GM19397 (cell line): ENCODE measurements around the gene ENPP6.
"Not testable (repeated sequence)": the region's sequence is repeated elsewhere in the genome, so short reads cannot be mapped to it uniquely, and the experiment has no call there.

Experiments used
- ATAC-seq: cut with Tn5 transposase; IDR thresholded peaks from one replicate; pipeline ENCODE4 v1.9.1; 2021; ENCODE audit warnings: mild to moderate bottlenecking, moderate library complexity; ENCODE audit not compliant: unreplicated experiment

Gene ENPP6

GRCh38 chr4:184237612-184238011 is 19.9 kb upstream of the ENPP6 start:
- no peak for ATAC-seq

GRCh38 chr4:184235526-184235925 is 17.9 kb upstream of the ENPP6 start:
- ATAC-seq = no peak

- ATAC-seq = no peak
Observed at GRCh38 chr4:184234155-184234554, 16.5 kb upstream of the ENPP6 start.

- no peak for ATAC-seq
Observed at GRCh38 chr4:184232975-184233374, 15.3 kb upstream of the ENPP6 start.

GRCh38 chr4:184232202-184232601 is 14.5 kb upstream of the ENPP6 start:
- no peak for ATAC-seq

GRCh38 chr4:184231573-184231972 is 13.9 kb upstream of the ENPP6 start:
- no peak for ATAC-seq

- no peak for ATAC-seq
Observed at GRCh38 chr4:184228056-184228705, 10.5 kb upstream of the ENPP6 start.

GRCh38 chr4:184216515-184216914 is 1.2 kb downstream of the ENPP6 start:
- no peak for ATAC-seq

GRCh38 chr4:184215709-184216328 is 1.9 kb downstream of the ENPP6 start:
- ATAC-seq = no peak

GRCh38 chr4:184214931-184215330 is 2.7 kb downstream of the ENPP6 start:
- ATAC-seq = no peak

GRCh38 chr4:184207734-184208607 is 9.7 kb downstream of the ENPP6 start:
- not testable (repeated sequence) for ATAC-seq

- ATAC-seq = no peak
Observed at GRCh38 chr4:184205243-184205642, 12.4 kb downstream of the ENPP6 start.

- no peak for ATAC-seq
Observed at GRCh38 chr4:184203300-184203699, 14.4 kb downstream of the ENPP6 start.

- ATAC-seq = no peak
Observed at GRCh38 chr4:184201179-184201578, 16.5 kb downstream of the ENPP6 start.

- no peak for ATAC-seq
Observed at GRCh38 chr4:184200296-184200695, 17.4 kb downstream of the ENPP6 start.

- no peak for ATAC-seq
Observed at GRCh38 chr4:184199780-184200179, 17.9 kb downstream of the ENPP6 start.

- ATAC-seq = no peak
Observed at GRCh38 chr4:184198190-184198589, 19.5 kb downstream of the ENPP6 start.

- ATAC-seq = no peak
Observed at GRCh38 chr4:184197536-184198082, 20.1 kb downstream of the ENPP6 start.

- ATAC-seq = no peak
Observed at GRCh38 chr4:184196730-184197385, 20.8 kb downstream of the ENPP6 start.

- no peak for ATAC-seq
Observed at GRCh38 chr4:184193556-184194525, 23.8 kb downstream of the ENPP6 start.
